Measurements from ENCODE around the gene FUZ.

Gene FUZ

GRCh38 chr19:49787746-49788145 is 25.3 kb downstream of the FUZ start:
- no peak overlapping the region for H3K27ac ChIP-seq (ENCODE audit: low read depth, low read length)
- H3K4me2 ChIP-seq (ENCODE audit: low read depth, low read length, poor library complexity, severe bottlenecking), result no peak overlapping the region
- no peaks in the 10 kb centered on the region for H3K36me3 ChIP-seq (ENCODE audit: low read length)
- H3F3A ChIP-seq (ENCODE audit: insufficient read depth), result no peaks in the 10 kb centered on the region
- H4K20me1 ChIP-seq (ENCODE audit: low read depth, low read length), result no peaks in the 10 kb centered on the region
- no peak overlapping the region for H2AFZ ChIP-seq (ENCODE audit: low read depth, low read length, severe bottlenecking)
- H3K9me3 ChIP-seq (ENCODE audit: insufficient read depth, low read length), result no peaks in the 10 kb centered on the region
- H3K79me2 ChIP-seq (ENCODE audit: insufficient read depth, low read length), result no peaks in the 10 kb centered on the region
- no peaks in the 10 kb centered on the region for H3K9me2 ChIP-seq (replicated peaks; ENCODE audit: insufficient read depth, low read length)
- H3K27me3 ChIP-seq (ENCODE audit: low read length), result no peaks in the 10 kb centered on the region
- no peak overlapping the region for H3K9ac ChIP-seq (ENCODE audit: low read length)
- H3K4me3 ChIP-seq (ENCODE audit: insufficient read depth, low read length, poor library complexity, severe bottlenecking), result no peak overlapping the region
- TF ChIP-seq CTCF (IDR thresholded peaks at IDR 0.05; ENCODE audit: insufficient read depth, low read length, poor library complexity, severe bottlenecking) (no peak), EZH2phosphoT487 (conservative IDR thresholded peaks at IDR 0.05; ENCODE audit: low read length) (no peak)

- no peak overlapping the region for H3K9ac ChIP-seq (ENCODE audit: low read length)
- H3K27me3 ChIP-seq (ENCODE audit: low read length), result no peaks in the 10 kb centered on the region
- H3K27ac ChIP-seq (ENCODE audit: low read depth, low read length), result no peak overlapping the region
- no peaks in the 10 kb centered on the region for H4K20me1 ChIP-seq (ENCODE audit: low read depth, low read length)
- no peak overlapping the region for H3K4me3 ChIP-seq (ENCODE audit: insufficient read depth, low read length, poor library complexity, severe bottlenecking)
- no peaks in the 10 kb centered on the region for H3K9me3 ChIP-seq (ENCODE audit: insufficient read depth, low read length)
- H3K4me2 ChIP-seq (ENCODE audit: low read depth, low read length, poor library complexity, severe bottlenecking), result no peak overlapping the region
- H2AFZ ChIP-seq (ENCODE audit: low read depth, low read length, severe bottlenecking), result no peak overlapping the region
- TF ChIP-seq EZH2phosphoT487 (conservative IDR thresholded peaks at IDR 0.05; ENCODE audit: low read length) (no peak), CTCF (IDR thresholded peaks at IDR 0.05; ENCODE audit: insufficient read depth, low read length, poor library complexity, severe bottlenecking) (no peak)
- no peaks in the 10 kb centered on the region for H3K9me2 ChIP-seq (replicated peaks; ENCODE audit: insufficient read depth, low read length)
- no peaks in the 10 kb centered on the region for H3K36me3 ChIP-seq (ENCODE audit: low read length)
- no peaks in the 10 kb centered on the region for H3F3A ChIP-seq (ENCODE audit: insufficient read depth)
- H3K79me2 ChIP-seq (ENCODE audit: insufficient read depth, low read length), result no peaks in the 10 kb centered on the region
Observed at GRCh38 chr19:49786376-49786820, 26.7 kb downstream of the FUZ start.

- H3K36me3 ChIP-seq (ENCODE audit: low read length), result no peaks in the 10 kb centered on the region
- no peaks in the 10 kb centered on the region for H4K20me1 ChIP-seq (ENCODE audit: low read depth, low read length)
- H3K79me2 ChIP-seq (ENCODE audit: insufficient read depth, low read length), result 0 out of 2 replicates have a peak, but pooled peaks cover 6% of the 10 kb centered on the region
- no peak overlapping the region for H3K27ac ChIP-seq (ENCODE audit: low read depth, low read length)
- H3F3A ChIP-seq (ENCODE audit: insufficient read depth), result 0 out of 2 replicates have a peak, but pooled peaks cover 4% of the 10 kb centered on the region
- no peak overlapping the region for H3K4me2 ChIP-seq (ENCODE audit: low read depth, low read length, poor library complexity, severe bottlenecking)
- no peak overlapping the region for H3K9ac ChIP-seq (ENCODE audit: low read length)
- no peak overlapping the region for H3K4me3 ChIP-seq (ENCODE audit: insufficient read depth, low read length, poor library complexity, severe bottlenecking)
- H3K9me2 ChIP-seq (replicated peaks; ENCODE audit: insufficient read depth, low read length), result no peaks in the 10 kb centered on the region
- H3K9me3 ChIP-seq (ENCODE audit: insufficient read depth, low read length), result no peaks in the 10 kb centered on the region
- no peak overlapping the region for H2AFZ ChIP-seq (ENCODE audit: low read depth, low read length, severe bottlenecking)
- TF ChIP-seq CTCF (IDR thresholded peaks at IDR 0.05; ENCODE audit: insufficient read depth, low read length, poor library complexity, severe bottlenecking) (no peak), EZH2phosphoT487 (conservative IDR thresholded peaks at IDR 0.05; ENCODE audit: low read length) (no peak)
- H3K27me3 ChIP-seq (ENCODE audit: low read length), result no peaks in the 10 kb centered on the region
Observed at GRCh38 chr19:49782515-49782914, 30.6 kb downstream of the FUZ start.
